Small intestine (tissue), 7 donors: ENCODE results near the gene NLRP3. TPM values are rescaled to one million over a fixed set of nuclear protein-coding genes. Genes with fewer than 3 reads are reported as not detected.
A peak's percentile ranks its signal among the peaks of the same experiment; 100 is the strongest.

Experiments used
- DNase-seq, 2 donors: peaks; one replicate each; pipeline versions ENCODE4 v3.0.0 to v3.0.0-alpha.2; 2013
- FAIRE-seq: peaks from 2 replicates; lab custom pipeline; 2012; peaks lifted over from hg19 to GRCh38; lab: Jason Lieb, UNC
- H3K27ac ChIP-seq, 3 donors: one replicate each; pipeline ENCODE4 v1.5.1; 2013; ENCODE audit warnings: low read length in 2 of 3, mild to moderate bottlenecking in 2 of 3, control low read depth in 1 of 3, inconsistent platforms in 1 of 3, low read depth in 1 of 3, moderate library complexity in 1 of 3
- H3K27me3 ChIP-seq, 3 donors: one replicate each; pipeline ENCODE4 v1.6.1; 2013; ENCODE audit warnings: low read length in 3 of 3, inconsistent platforms in 1 of 3; ENCODE audit not compliant: control insufficient read depth in 3 of 3, insufficient read depth in 3 of 3
- H3K36me3 ChIP-seq, 3 donors: one replicate each; pipeline ENCODE4 v1.6.1; 2013; ENCODE audit warnings: low read length in 3 of 3, inconsistent platforms in 1 of 3, low read depth in 1 of 3, mild to moderate bottlenecking in 1 of 3, moderate library complexity in 1 of 3; ENCODE audit not compliant: control insufficient read depth in 3 of 3, insufficient read depth in 2 of 3
- H3K4me1 ChIP-seq, 3 donors: one replicate each; pipeline ENCODE4 v1.6.1; 2013; ENCODE audit warnings: low read length in 2 of 3, inconsistent platforms in 1 of 3, low read depth in 1 of 3, mild to moderate bottlenecking in 1 of 3, moderate library complexity in 1 of 3; ENCODE audit not compliant: control insufficient read depth in 3 of 3, insufficient read depth in 2 of 3
- H3K4me3 ChIP-seq, 3 donors: one replicate each; pipeline ENCODE4 v1.5.1; 2013; ENCODE audit warnings: low read length in 3 of 3, control low read depth in 1 of 3, inconsistent platforms in 1 of 3, low read depth in 1 of 3, mild to moderate bottlenecking in 1 of 3, moderate library complexity in 1 of 3
- H3K9me3 ChIP-seq, 2 donors: one replicate each; pipeline ENCODE4 v1.6.1; 2013; ENCODE audit warnings: low read depth in 1 of 2, low read length in 1 of 2; ENCODE audit not compliant: control insufficient read depth in 2 of 2, insufficient read depth in 1 of 2
- WGBS, 3 donors: extraction: QIAGEN DNeasy Blood & Tissue Kit; methylation state at CpG; one replicate each; pipeline ENCODE4 v1.1.7; 2013; 5-methylcytosine and 5-hydroxymethylcytosine counted together
- polyA plus RNA-seq, 4 donors: library from polyadenylated mRNA; stranded (reverse) in 3 of 4; unstranded in 1 of 4; fragments of 200-250 nt in 3 of 4; fragments of 120-200 nt in 1 of 4; gene quantifications; one replicate each; pipeline versions ENCODE4 v1.2.1 to v1.2.3, GENCODE V29; 2013
- donor health status: healthy with polysubstance abuse.
- donor health status: control.
- donor health status: control.
- donor health status: Bipolar disorder and iron deficiency.
- donor health status: healthy.

The NLRP3 gene
- polyA plus RNA-seq, 4 donors = 0.81 to 0.94 (median 0.89) TPM; not detected in 1

GRCh38 chr1:247437551-247438505 is 21.9 kb downstream of the NLRP3 start:
- FAIRE-seq (no peak), DNase-seq (peak; percentile 56 to 89)
- Histone ChIP-seq H3K4me3 (no peak overlapping the region), H3K9me3 (no peaks in the 10 kb centered on the region), H3K4me1 (peaks cover 0 to 2% (median 0%) of the 10 kb centered on the region in 3 donors), H3K27ac (no peak overlapping the region), H3K36me3 (no peaks in the 10 kb centered on the region), H3K27me3 (no peaks in the 10 kb centered on the region)
- WGBS, 3 donors = 26 to 60% (median 35%) methylated on average over 17 of the region's 17 CpGs

- Histone ChIP-seq H3K4me1 (peaks cover 0 to 2% (median 0%) of the 10 kb centered on the region in 3 donors), H3K27ac (no peak overlapping the region), H3K27me3 (no peaks in the 10 kb centered on the region), H3K4me3 (no peak overlapping the region), H3K9me3 (no peaks in the 10 kb centered on the region), H3K36me3 (no peaks in the 10 kb centered on the region)
- DNase-seq (no peak), FAIRE-seq (no peak)
- WGBS, 3 donors = 56 to 68% (median 66%) methylated on average over 6 of the region's 6 CpGs
Observed at GRCh38 chr1:247440001-247440620, 24.1 kb downstream of the NLRP3 start.

GRCh38 chr1:247441606-247442005 is 25.6 kb downstream of the NLRP3 start:
- 89 to 93% (median 90%) methylated on average over 5 of the region's 5 CpGs for WGBS, 3 donors
- no peak for FAIRE-seq
- Histone ChIP-seq H3K36me3 (no peaks in the 10 kb centered on the region), H3K27me3 (no peaks in the 10 kb centered on the region), H3K27ac (no peak overlapping the region), H3K9me3 (no peaks in the 10 kb centered on the region), H3K4me1 (peaks cover 0 to 2% (median 0%) of the 10 kb centered on the region in 3 donors), H3K4me3 (no peak overlapping the region)
- no peak for DNase-seq

- H3K27ac ChIP-seq = no peak overlapping the region
- no peaks in the 10 kb centered on the region for H3K36me3 ChIP-seq
- H3K4me1 ChIP-seq = peaks cover 0 to 2% (median 0%) of the 10 kb centered on the region in 3 donors
- DNase-seq = no peak
- no peak overlapping the region for H3K4me3 ChIP-seq
- H3K9me3 ChIP-seq = no peaks in the 10 kb centered on the region
- no peak for FAIRE-seq
- no peaks in the 10 kb centered on the region for H3K27me3 ChIP-seq
- WGBS, 3 donors = 67 to 74% (median 74%) methylated on average over 4 of the region's 4 CpGs
Observed at GRCh38 chr1:247442164-247442563, 26.2 kb downstream of the NLRP3 start.

GRCh38 chr1:247443641-247444040 is 27.7 kb downstream of the NLRP3 start:
- Histone ChIP-seq H3K27me3 (no peaks in the 10 kb centered on the region), H3K4me3 (no peak overlapping the region), H3K36me3 (no peaks in the 10 kb centered on the region), H3K27ac (no peak overlapping the region), H3K9me3 (no peaks in the 10 kb centered on the region), H3K4me1 (no peaks in the 10 kb centered on the region)
- 66 to 69% (median 67%) methylated on average over 5 of the region's 5 CpGs for WGBS, 3 donors
- no peak for DNase-seq
- no peak for FAIRE-seq

- H3K4me3 ChIP-seq = no peak overlapping the region
Observed at GRCh38 chr1:247444571-247444970, 28.6 kb downstream of the NLRP3 start.

GRCh38 chr1:247445526-247446356 is 29.8 kb downstream of the NLRP3 start:
- H3K4me1 ChIP-seq = no peaks in the 10 kb centered on the region
- 78 to 82% (median 82%) methylated on average over 17 of the region's 17 CpGs for WGBS, 3 donors
- no peak for FAIRE-seq
- H3K4me3 ChIP-seq = no peak overlapping the region
- no peaks in the 10 kb centered on the region for H3K36me3 ChIP-seq
- no peaks in the 10 kb centered on the region for H3K9me3 ChIP-seq
- no peak overlapping the region for H3K27ac ChIP-seq
- no peaks in the 10 kb centered on the region for H3K27me3 ChIP-seq
- DNase-seq = no peak

More at GRCh38 chr1:247444571-247444970, 28.6 kb downstream of the NLRP3 start:
- Histone ChIP-seq H3K4me1 (no peaks in the 10 kb centered on the region), H3K27me3 (no peaks in the 10 kb centered on the region), H3K36me3 (no peaks in the 10 kb centered on the region), H3K9me3 (no peaks in the 10 kb centered on the region), H3K27ac (no peak overlapping the region)
- no peak for FAIRE-seq
- 74 to 77% (median 77%) methylated on average over 6 of the region's 6 CpGs for WGBS, 3 donors
- no peak for DNase-seq
